SJCRH30 (cell line): ENCODE data around the gene TFB1M. TPM values are rescaled to one million over a fixed set of nuclear protein-coding genes. Genes with fewer than 3 reads are reported as not detected.
"Not testable (repeated sequence)": the region's sequence is repeated elsewhere in the genome, so short reads cannot be mapped to it uniquely, and the experiment has no call there.

Experiments
- DNase-seq, 2 experiments: peaks; one replicate each; pipeline ENCODE4 v3.0.0-alpha.2; 2015 to 2020
- H3K27ac ChIP-seq: fragments of 250-450 bp; sonication (Bioruptor Pico); 2 replicates; pipeline ENCODE4 v1.5.1; 2020; ENCODE audit warnings: mild to moderate bottlenecking, moderate library complexity
- H3K27me3 ChIP-seq: fragments of 250-450 bp; sonication (Bioruptor Pico); 2 replicates; pipeline ENCODE4 v1.5.1; 2020; ENCODE audit warnings: mild to moderate bottlenecking, moderate library complexity
- H3K36me3 ChIP-seq: fragments of 250-450 bp; sonication (Bioruptor Pico); 2 replicates; pipeline ENCODE4 v1.5.1; 2020; ENCODE audit warnings: mild to moderate bottlenecking, moderate library complexity
- H3K4me1 ChIP-seq: fragments of 250-450 bp; sonication (Bioruptor Pico); 2 replicates; pipeline ENCODE4 v1.5.1; 2020; ENCODE audit warnings: mild to moderate bottlenecking, moderate library complexity
- H3K4me3 ChIP-seq: fragments of 250-450 bp; sonication (Bioruptor Pico); 2 replicates; pipeline ENCODE4 v1.5.1; 2020; ENCODE audit warnings: mild to moderate bottlenecking, moderate library complexity
- H3K9me3 ChIP-seq: fragments of 250-450 bp; sonication (Bioruptor Pico); replicated peaks from 2 replicates; pipeline ENCODE4 v1.5.1; 2020; ENCODE audit warnings: mild to moderate bottlenecking, moderate library complexity
- total RNA-seq: library from RNA; depleted of rRNA; stranded (reverse); fragments of >200 nt; shearing (Covaris generic); gene quantifications from 2 replicates; pipeline ENCODE4 v1.2.3, GENCODE V29; 2014

TFB1M gene
- total RNA-seq, 1 experiment from 2014 or later, result 13.1 TPM

GRCh38 chr6:155324172-155324571, 9.9 kb upstream of the TFB1M start:
- H3K27ac ChIP-seq, result no peak overlapping the region

GRCh38 chr6:155319902-155320301, 5.6 kb upstream of the TFB1M start:
- Histone ChIP-seq H3K9me3 (no peaks in the 10 kb centered on the region), H3K27me3 (no peaks in the 10 kb centered on the region), H3K4me1 (peaks cover 8% of the 10 kb centered on the region), H3K36me3 (no peaks in the 10 kb centered on the region), H3K4me3 (no peak overlapping the region), H3K27ac (no peak overlapping the region)
- DNase-seq, result no peak

More at GRCh38 chr6:155324172-155324571, 9.9 kb upstream of the TFB1M start:
- no peak for DNase-seq
- peaks cover 3% of the 10 kb centered on the region; the same call in 1 of the 2 replicates for H3K9me3 ChIP-seq
- no peaks in the 10 kb centered on the region for H3K36me3 ChIP-seq
- H3K4me1 ChIP-seq, result peaks cover 2% of the 10 kb centered on the region; the same call in 1 of the 2 replicates
- no peaks in the 10 kb centered on the region for H3K27me3 ChIP-seq
- H3K4me3 ChIP-seq, result no peak overlapping the region

GRCh38 chr6:155317186-155317585, 2.9 kb upstream of the TFB1M start:
- no peak overlapping the region for H3K4me3 ChIP-seq
- H3K27me3 ChIP-seq, result no peaks in the 10 kb centered on the region
- DNase-seq, result peak in 1 of 2 experiments; percentile 9

GRCh38 chr6:155316419-155316818, 2.1 kb upstream of the TFB1M start:
- no peaks in the 10 kb centered on the region for H3K36me3 ChIP-seq
- H3K27ac ChIP-seq, result no peak overlapping the region
- no peaks in the 10 kb centered on the region for H3K27me3 ChIP-seq
- no peak for DNase-seq
- peaks cover 5% of the 10 kb centered on the region for H3K4me1 ChIP-seq
- H3K9me3 ChIP-seq, result no peaks in the 10 kb centered on the region
- H3K4me3 ChIP-seq, result no peak overlapping the region

More at GRCh38 chr6:155317186-155317585, 2.9 kb upstream of the TFB1M start:
- Histone ChIP-seq H3K27ac (no peak overlapping the region), H3K4me1 (peaks cover 5% of the 10 kb centered on the region), H3K36me3 (no peaks in the 10 kb centered on the region), H3K9me3 (no peaks in the 10 kb centered on the region)

- DNase-seq, result peak in 1 of 2 experiments; percentile 9
- Histone ChIP-seq H3K4me3 (peak overlapping the region; percentile 76), H3K4me1 (peaks cover 5% of the 10 kb centered on the region), H3K9me3 (no peaks in the 10 kb centered on the region), H3K27ac (peak overlapping the region; percentile 25; the same call in 1 of the 2 replicates), H3K36me3 (no peaks in the 10 kb centered on the region), H3K27me3 (no peaks in the 10 kb centered on the region)
These were observed 1.2 kb upstream of the TFB1M start for GRCh38 chr6:155315516-155315871.

GRCh38 chr6:155314773-155315515, 660 bp upstream of the TFB1M start:
- Histone ChIP-seq H3K9me3 (no peaks in the 10 kb centered on the region), H3K4me3 (peak overlapping the region; percentile 76), H3K4me1 (peaks cover 5% of the 10 kb centered on the region), H3K27ac (peak overlapping the region; percentile 25; the same call in 1 of the 2 replicates), H3K36me3 (no peaks in the 10 kb centered on the region), H3K27me3 (no peaks in the 10 kb centered on the region)
- DNase-seq, result peak; percentile 75 to 87

GRCh38 chr6:155313602-155314091, 637 bp downstream of the TFB1M start:
- Histone ChIP-seq H3K4me1 (peaks cover 5% of the 10 kb centered on the region), H3K27me3 (no peaks in the 10 kb centered on the region), H3K4me3 (peak overlapping the region; percentile 76), H3K27ac (peak overlapping the region; percentile 46), H3K9me3 (no peaks in the 10 kb centered on the region), H3K36me3 (peaks cover 7% of the 10 kb centered on the region)
- DNase-seq, result peak in 1 of 2 experiments; percentile 20

GRCh38 chr6:155312950-155313349, 1.3 kb downstream of the TFB1M start:
- not testable (repeated sequence) for DNase-seq

GRCh38 chr6:155311583-155311982, 2.7 kb downstream of the TFB1M start:
- Histone ChIP-seq H3K27me3 (no peaks in the 10 kb centered on the region), H3K9me3 (no peaks in the 10 kb centered on the region), H3K36me3 (peaks cover 11% of the 10 kb centered on the region), H3K4me1 (peaks cover 5% of the 10 kb centered on the region), H3K4me3 (no peak overlapping the region), H3K27ac (no peak overlapping the region)
- no peak for DNase-seq

More at GRCh38 chr6:155312950-155313349, 1.3 kb downstream of the TFB1M start:
- not testable (repeated sequence) for H3K4me1 ChIP-seq, H3K4me3 ChIP-seq, H3K27me3 ChIP-seq, H3K27ac ChIP-seq, H3K36me3 ChIP-seq, H3K9me3 ChIP-seq

GRCh38 chr6:155311086-155311485, 3.2 kb downstream of the TFB1M start:
- H3K9me3 ChIP-seq, result no peaks in the 10 kb centered on the region
- H3K4me1 ChIP-seq, result peaks cover 5% of the 10 kb centered on the region
- DNase-seq, result no peak
- no peaks in the 10 kb centered on the region for H3K27me3 ChIP-seq
- no peak overlapping the region for H3K27ac ChIP-seq
- peaks cover 14% of the 10 kb centered on the region for H3K36me3 ChIP-seq
- no peak overlapping the region for H3K4me3 ChIP-seq

GRCh38 chr6:155310596-155310995, 3.7 kb downstream of the TFB1M start:
- Histone ChIP-seq H3K36me3 (peaks cover 19% of the 10 kb centered on the region), H3K27me3 (no peaks in the 10 kb centered on the region), H3K4me3 (no peak overlapping the region), H3K27ac (no peak overlapping the region), H3K4me1 (peaks cover 3% of the 10 kb centered on the region; the same call in 1 of the 2 replicates), H3K9me3 (no peaks in the 10 kb centered on the region)
- no peak for DNase-seq

GRCh38 chr6:155309150-155309549, 5.1 kb downstream of the TFB1M start:
- H3K9me3 ChIP-seq, result no peaks in the 10 kb centered on the region
- H3K4me1 ChIP-seq, result no peaks in the 10 kb centered on the region
- no peaks in the 10 kb centered on the region for H3K27me3 ChIP-seq
- peaks cover 25% of the 10 kb centered on the region for H3K36me3 ChIP-seq
- no peak for DNase-seq
- H3K27ac ChIP-seq, result no peak overlapping the region
- H3K4me3 ChIP-seq, result no peak overlapping the region

GRCh38 chr6:155306958-155307357, 7.3 kb downstream of the TFB1M start:
- no peak for DNase-seq
- H3K9me3 ChIP-seq, result no peaks in the 10 kb centered on the region
- H3K27ac ChIP-seq, result no peak overlapping the region
- H3K4me1 ChIP-seq, result no peaks in the 10 kb centered on the region
- H3K27me3 ChIP-seq, result no peaks in the 10 kb centered on the region
- H3K36me3 ChIP-seq, result peaks cover 25% of the 10 kb centered on the region
- H3K4me3 ChIP-seq, result no peak overlapping the region

GRCh38 chr6:155303361-155303870, 10.9 kb downstream of the TFB1M start:
- no peak overlapping the region for H3K27ac ChIP-seq
- H3K36me3 ChIP-seq, result peaks cover 23% of the 10 kb centered on the region
- H3K4me3 ChIP-seq, result no peak overlapping the region
- no peaks in the 10 kb centered on the region for H3K27me3 ChIP-seq
- no peaks in the 10 kb centered on the region for H3K4me1 ChIP-seq
- H3K9me3 ChIP-seq, result no peaks in the 10 kb centered on the region
- DNase-seq, result no peak

- H3K36me3 ChIP-seq, result peaks cover 23% of the 10 kb centered on the region
- no peak for DNase-seq
These were observed 12.4 kb downstream of the TFB1M start for GRCh38 chr6:155301867-155302266.

More at GRCh38 chr6:155301867-155302266, 12.4 kb downstream of the TFB1M start:
- no peak overlapping the region for H3K4me3 ChIP-seq
- H3K4me1 ChIP-seq, result no peaks in the 10 kb centered on the region
- no peaks in the 10 kb centered on the region for H3K27me3 ChIP-seq
- no peak overlapping the region for H3K27ac ChIP-seq
- no peaks in the 10 kb centered on the region for H3K9me3 ChIP-seq
